ENCODE data around the gene METTL17.

The METTL17 gene

GRCh38 chr14:21015312-21015711 is 25.5 kb downstream of the METTL17 start:
- Histone ChIP-seq H3K36me3 (peaks cover under 1% of the 10 kb centered on the region; the same call in 1 of the 2 replicates), H3K27me3 (ENCODE audit: insufficient read depth, low read depth, severe bottlenecking) (no peaks in the 10 kb centered on the region), H3K4me3 (ENCODE audit: low read depth, low read length) (no peak overlapping the region), H3K9me3 (ENCODE audit: severe bottlenecking) (no peaks in the 10 kb centered on the region), H3K27ac (no peak overlapping the region)
- DNase-seq, result no peak
- TF ChIP-seq, protein P1, sequence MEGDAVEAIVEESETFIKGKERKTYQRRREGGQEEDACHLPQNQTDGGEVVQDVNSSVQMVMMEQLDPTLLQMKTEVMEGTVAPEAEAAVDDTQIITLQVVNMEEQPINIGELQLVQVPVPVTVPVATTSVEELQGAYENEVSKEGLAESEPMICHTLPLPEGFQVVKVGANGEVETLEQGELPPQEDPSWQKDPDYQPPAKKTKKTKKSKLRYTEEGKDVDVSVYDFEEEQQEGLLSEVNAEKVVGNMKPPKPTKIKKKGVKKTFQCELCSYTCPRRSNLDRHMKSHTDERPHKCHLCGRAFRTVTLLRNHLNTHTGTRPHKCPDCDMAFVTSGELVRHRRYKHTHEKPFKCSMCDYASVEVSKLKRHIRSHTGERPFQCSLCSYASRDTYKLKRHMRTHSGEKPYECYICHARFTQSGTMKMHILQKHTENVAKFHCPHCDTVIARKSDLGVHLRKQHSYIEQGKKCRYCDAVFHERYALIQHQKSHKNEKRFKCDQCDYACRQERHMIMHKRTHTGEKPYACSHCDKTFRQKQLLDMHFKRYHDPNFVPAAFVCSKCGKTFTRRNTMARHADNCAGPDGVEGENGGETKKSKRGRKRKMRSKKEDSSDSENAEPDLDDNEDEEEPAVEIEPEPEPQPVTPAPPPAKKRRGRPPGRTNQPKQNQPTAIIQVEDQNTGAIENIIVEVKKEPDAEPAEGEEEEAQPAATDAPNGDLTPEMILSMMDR (IDR thresholded peaks at IDR 0.05; ENCODE audit: low read depth, low read length), result no peak

DNA sequence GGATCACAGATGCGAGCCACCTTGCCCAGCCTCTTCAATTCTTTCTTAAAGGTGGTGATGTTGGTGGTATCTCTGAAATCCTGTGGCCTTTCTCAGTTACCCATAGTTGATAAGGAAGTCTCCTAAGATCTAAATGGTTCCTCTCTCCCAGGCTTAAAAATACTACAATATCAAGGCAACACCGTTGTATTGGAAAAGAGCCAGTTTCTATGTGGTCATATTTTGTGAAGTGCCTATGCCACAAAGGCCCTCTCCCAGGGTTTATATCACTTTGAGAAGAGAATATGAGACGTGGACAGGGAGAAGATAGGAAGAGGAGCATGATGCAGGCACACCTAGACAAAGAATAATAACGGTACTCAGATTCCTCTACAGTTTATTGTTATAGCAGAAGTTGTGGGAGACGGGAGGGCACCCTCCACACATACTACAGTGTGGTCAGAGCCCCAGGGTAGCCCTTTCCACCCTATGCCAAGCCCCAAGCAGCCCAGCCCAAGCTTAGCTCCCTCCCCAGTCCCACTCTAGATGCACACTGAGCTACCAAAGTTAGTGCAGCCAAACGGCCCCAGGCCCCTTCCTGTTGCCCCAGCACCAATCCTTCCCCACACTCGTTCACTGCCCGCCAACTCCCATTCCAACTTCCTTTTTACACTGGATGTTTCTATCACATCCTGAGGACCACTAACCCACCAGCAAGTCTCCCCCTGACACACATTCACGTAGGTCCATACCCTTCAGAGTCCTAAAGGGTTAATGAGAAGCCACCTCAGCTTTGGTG is 26.8 kb downstream of the METTL17 start:
- Histone ChIP-seq H3K9me3 (ENCODE audit: severe bottlenecking) (no peaks in the 10 kb centered on the region), H3K27ac (no peak overlapping the region), H3K4me3 (ENCODE audit: low read depth, low read length) (no peak overlapping the region), H3K36me3 (peaks cover 10% of the 10 kb centered on the region; the same call in 1 of the 2 replicates), H3K27me3 (ENCODE audit: insufficient read depth, low read depth, severe bottlenecking) (no peaks in the 10 kb centered on the region)
- TF ChIP-seq, protein P1 (IDR thresholded peaks at IDR 0.05; ENCODE audit: low read depth, low read length), result no peak
- no peak for DNase-seq

DNA sequence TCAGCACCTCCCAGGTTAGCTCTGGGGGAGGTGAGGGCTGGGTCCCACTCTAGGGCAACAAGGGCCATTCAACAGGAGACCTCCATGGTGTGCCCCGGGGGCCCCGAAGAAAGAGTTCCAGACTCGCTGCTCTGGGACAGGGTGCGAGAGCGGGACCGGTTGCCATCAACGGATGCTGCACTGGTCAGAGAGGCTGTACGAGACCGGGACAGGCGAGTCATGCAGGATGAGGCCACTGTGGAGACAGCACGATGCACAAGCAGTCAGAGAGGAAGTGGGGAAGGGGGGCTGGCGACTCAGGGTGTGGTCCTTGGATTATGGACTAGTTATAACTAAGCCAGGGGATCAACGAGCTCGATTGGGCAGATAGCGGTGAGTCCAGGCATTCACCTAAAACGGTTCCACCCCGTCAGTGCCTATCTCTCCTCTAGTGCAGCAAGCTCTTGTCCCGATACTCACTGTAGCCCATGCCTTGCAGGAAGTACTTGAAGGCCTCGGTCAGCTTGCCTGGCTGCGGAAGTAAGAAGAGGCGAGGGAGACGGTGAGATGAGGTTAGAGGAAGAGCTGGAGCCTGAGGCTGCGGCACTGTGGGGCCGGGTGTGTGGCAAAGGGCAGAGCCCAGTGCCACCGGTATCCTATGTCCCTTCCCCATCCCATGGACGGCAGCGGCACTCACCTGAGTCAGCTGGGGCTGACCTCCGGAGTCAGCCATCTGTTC is 27.9 kb downstream of the METTL17 start:
- peaks cover 10% of the 10 kb centered on the region; the same call in 1 of the 2 replicates for H3K36me3 ChIP-seq
- H3K27ac ChIP-seq, result no peak overlapping the region
- H3K27me3 ChIP-seq (ENCODE audit: insufficient read depth, low read depth, severe bottlenecking), result no peaks in the 10 kb centered on the region
- no peak for DNase-seq
- H3K4me3 ChIP-seq (ENCODE audit: low read depth, low read length), result no peak overlapping the region
- no peaks in the 10 kb centered on the region for H3K9me3 ChIP-seq (ENCODE audit: severe bottlenecking)
- TF ChIP-seq, protein P1 (IDR thresholded peaks at IDR 0.05; ENCODE audit: low read depth, low read length), result no peak

DNA sequence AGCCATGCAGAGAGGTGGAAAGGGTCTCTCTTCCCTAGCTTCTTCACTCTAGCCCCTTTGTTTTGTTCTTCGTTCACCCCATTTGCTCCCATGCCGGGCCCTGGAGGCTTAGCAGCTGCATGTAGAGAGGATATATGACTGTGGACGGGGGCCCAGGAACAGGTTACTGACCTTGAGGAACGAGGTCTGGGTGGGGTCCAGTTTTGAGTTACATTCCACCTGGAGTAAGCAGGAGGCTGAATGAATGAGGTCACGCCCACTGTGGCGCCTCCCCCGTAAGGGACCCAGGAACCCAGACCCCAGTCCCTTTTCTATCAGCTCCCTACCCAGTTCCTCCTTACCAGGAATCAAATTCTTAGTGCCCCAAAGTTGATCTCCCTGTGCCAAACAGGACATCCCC is 28.5 kb downstream of the METTL17 start:
- Histone ChIP-seq H3K27me3 (ENCODE audit: insufficient read depth, low read depth, severe bottlenecking) (no peaks in the 10 kb centered on the region), H3K9me3 (ENCODE audit: severe bottlenecking) (no peaks in the 10 kb centered on the region), H3K4me3 (ENCODE audit: low read depth, low read length) (no peak overlapping the region), H3K27ac (no peak overlapping the region), H3K36me3 (peaks cover 10% of the 10 kb centered on the region; the same call in 1 of the 2 replicates)
- TF ChIP-seq, protein P1 (IDR thresholded peaks at IDR 0.05; ENCODE audit: low read depth, low read length), result no peak
- no peak for DNase-seq

DNA sequence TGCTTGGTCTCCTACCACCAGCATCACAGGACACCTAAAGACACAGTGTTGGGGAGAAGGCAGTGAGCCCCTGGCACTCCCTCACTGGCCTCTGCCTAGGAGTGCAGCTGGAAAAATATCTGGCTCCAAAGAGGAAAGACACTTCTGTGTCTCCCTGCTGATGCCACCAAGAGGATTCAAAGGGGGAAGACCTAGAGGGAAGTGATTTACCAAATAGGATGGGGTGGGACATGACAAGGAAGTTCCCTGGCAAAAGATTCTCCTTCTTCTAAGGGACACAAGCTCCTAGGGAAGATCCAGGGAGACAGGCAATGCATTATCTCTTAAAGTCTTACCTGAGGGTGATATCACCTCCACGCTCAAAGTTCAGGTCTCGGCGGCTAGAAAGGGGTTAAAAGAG is 29.0 kb downstream of the METTL17 start:
- Histone ChIP-seq H3K4me3 (ENCODE audit: low read depth, low read length) (no peak overlapping the region), H3K9me3 (ENCODE audit: severe bottlenecking) (no peaks in the 10 kb centered on the region), H3K27ac (no peak overlapping the region), H3K27me3 (ENCODE audit: insufficient read depth, low read depth, severe bottlenecking) (no peaks in the 10 kb centered on the region), H3K36me3 (peaks cover 10% of the 10 kb centered on the region; the same call in 1 of the 2 replicates)
- TF ChIP-seq, protein P1 (IDR thresholded peaks at IDR 0.05; ENCODE audit: low read depth, low read length), result no peak
- DNase-seq, result no peak
